Glomerular visceral epithelial cell (primary cell): ENCODE results near the gene NKAIN2.
A peak's percentile ranks its signal among the peaks of the same experiment; 100 is the strongest.

ENCODE experiments used
- DNase-seq: peaks from one replicate; pipeline ENCODE4 v3.0.0-alpha.2; 2016; ENCODE audit errors: extremely low spot score

NKAIN2 gene

DNA sequence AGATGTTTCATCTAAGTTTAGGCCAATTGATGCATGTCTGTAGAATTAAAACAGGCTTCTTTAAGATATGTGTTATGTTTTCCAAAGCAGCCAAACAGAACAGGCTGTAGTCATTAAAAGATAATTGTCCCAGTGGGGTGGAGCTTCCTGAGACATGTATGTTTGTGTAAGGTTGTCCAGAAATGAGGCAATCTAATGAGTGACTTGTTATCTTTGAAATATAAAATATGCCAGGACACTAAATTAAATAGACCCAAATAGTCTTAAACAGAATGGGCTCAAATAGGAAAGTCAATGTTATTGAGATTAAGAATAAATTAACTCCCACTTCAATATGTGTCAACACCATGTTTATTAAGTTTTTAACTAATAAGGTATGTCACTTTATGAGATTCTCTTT, 953.9 kb downstream of the NKAIN2 start:
- DNase-seq = no peak

DNA sequence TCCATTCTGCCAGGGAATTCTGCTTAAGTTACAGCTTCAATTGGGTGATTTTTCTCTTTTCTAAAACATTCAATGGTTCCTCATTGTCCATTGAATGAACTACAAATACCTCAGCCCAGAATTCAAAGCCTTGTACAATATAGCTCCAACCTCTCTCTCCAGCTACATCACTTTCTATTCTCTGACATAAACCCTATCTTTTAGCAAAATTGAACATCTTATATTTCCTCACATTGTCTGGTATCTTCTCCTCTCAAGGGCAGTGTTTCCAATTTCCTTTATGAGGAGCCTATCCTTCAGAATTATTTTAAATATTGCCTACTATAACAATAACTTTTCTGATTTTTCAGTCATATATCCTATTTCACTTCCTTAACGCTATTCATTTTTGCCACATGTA, 955.0 kb downstream of the NKAIN2 start:
- no peak for DNase-seq

DNA sequence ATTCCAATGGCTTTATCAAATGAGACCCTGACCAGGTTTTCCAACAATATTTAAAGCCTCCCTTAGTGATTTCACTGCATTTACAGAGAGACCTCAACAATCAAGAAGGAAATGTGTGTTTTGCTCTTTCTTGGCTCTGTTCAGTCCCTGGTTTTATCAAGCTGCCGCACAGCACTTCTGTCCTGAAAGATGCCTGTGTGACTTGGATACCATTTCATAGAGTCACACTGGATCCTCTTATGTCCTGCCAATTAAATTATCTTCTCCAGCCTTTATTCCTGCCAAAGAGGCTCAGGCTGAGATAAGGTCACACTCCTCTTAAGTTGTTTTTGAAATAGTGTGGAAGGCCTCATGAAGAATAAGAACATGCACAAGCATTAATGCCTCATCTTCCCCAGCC, 961.6 kb downstream of the NKAIN2 start:
- DNase-seq = no peak

DNA sequence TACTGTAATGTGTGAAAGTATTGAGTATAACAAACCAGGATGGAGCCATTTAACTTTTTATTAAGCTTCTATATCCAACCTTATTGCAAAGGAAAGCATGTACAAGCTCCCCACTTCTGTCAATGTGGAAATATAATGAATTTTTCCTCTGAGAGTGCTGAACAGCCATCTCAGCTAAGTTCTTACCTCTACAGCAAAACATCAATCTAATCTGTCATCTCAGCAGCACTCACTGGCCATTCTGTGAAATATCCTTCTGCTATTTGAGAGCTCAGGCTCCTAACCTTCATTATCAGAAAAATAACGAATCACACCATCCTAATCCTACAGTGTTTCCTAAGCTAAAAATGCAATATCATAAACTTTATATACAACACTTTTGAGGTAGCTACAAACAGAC, 964.6 kb downstream of the NKAIN2 start:
- DNase-seq = no peak

DNA sequence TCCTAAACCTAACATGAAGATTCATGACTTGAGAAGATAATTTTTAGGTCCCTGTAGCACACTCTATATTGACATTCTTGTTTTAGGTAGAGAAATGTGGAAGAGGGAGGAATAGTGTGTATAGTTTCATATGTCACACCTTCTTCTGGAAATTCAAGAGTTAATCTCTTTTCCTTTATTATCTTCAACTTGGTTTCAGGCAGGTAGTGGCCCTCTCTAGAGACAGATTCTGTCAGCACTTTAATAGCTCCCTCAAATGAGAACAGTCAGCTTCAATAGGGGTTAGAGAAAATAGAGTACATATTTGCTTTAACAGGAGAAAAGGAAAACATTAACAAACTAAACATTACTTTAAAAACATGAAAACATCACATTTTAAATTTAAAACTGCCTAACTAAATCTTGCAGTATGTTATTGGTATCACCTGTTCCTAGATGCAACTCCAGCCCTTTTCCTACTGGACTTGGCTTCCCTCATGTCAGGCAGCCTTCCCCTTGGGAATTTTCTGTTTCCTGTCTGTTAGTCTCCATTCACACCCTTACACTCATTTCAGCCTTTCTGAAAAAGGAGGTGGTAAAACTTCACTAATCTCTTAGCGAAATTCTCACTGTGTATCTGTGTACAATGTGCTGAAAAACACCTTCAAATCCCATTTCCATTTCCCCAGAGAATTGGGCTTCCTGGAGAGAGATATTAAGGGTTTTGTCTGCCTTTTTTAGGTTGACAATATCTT, 966.3 kb downstream of the NKAIN2 start:
- DNase-seq = no peak

DNA sequence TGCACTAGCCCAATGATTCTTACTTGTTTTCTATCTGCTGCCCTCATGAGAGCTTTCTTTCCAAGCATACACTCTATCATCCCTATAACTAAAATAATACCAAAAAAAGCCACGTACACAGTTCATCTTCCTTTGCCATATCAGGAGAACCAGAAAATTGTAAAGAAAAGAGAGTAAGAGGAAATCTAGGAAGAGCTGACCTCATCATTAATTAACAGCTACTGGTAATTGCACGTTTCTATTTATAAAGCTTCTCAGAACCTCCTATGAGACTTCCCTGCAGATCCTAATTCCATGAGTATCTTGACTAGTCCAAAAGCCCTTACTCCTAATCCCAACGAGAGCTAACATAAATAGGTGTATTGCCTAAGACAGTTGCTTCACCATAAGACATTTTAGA, 967.1 kb downstream of the NKAIN2 start:
- DNase-seq = no peak

DNA sequence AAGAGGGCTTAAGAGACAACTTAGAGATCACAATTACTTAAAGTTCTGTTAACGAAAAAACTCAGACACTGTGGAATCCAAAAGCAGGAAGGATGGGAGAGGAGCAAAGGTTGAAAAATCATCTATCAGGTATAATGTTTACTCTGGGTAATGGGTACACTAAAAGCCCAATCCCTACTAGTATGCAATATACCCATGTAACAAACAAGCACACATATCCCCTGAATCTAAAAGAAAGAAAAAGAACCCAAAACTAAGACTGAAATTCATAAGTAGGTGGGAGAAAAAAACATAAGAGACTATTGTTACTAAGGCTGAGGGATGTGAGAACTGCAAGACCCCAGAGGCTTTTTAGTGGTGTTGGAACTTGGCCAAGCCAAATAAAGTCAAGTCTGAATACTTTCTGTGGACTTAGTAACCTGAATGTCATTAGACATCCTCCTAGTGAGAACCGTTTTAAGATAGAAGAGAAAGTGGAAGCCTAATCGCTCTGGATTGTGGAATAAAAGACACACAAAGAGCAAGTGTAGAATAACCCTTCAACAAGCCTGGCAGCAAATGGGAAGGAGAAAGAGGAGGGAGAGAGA, 969.2 kb downstream of the NKAIN2 start:
- DNase-seq = no peak

DNA sequence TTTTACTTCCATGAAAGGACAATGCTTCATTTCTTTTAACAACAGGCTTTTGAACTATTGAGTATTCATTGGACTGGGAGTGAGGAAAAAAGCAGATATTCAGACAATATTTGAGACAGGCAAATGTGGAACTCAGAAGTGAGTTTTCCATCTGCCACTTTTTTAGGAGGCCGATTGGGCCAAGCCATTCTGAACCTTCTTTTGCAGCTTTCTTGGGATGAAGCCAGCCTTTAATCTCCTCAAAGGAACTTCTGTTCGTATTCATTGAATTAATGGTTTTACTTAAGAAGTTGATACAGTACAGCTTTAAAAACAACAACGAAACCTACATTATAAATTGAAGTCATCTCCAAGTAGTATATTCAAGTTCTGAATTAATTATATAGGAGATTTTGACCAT, 971.5 kb downstream of the NKAIN2 start:
- DNase-seq = no peak

DNA sequence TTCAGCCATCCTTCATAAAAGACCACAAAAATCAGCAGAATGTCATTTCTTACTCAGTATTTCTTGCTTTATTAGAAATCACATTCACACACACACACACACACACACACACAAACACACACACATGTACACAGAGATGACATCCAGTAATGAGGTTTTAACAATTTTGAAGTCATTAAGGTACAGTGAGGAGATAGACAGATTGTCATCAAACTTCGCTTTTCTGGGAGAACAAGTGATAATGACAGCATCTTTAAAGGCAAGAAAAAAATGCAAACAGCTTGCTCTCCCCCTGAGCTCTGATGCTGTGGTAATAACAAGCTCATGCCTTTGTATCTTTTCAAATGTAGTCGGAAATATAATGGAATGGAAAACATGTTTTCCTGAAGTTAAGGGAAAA, 974.2 kb downstream of the NKAIN2 start:
- no peak for DNase-seq

DNA sequence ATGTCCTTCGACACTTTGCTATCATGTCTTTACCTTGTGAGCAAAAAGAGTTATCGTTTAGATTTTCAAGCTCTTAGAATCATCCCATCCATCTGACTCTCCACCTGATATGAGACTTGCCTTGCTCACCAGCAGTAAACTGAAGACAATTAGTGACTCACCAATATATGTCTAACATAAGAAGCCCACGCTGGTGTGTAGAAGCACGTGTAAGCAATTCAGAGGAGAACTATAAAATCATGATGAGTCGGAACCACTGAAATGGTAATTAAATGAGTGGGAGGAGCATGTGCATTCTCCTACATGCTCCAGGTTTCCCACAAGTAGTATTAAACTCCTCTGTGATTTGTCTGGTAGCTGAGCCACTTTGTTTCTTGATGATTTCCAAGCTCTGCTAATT, 977.0 kb downstream of the NKAIN2 start:
- DNase-seq = peak; percentile 12

DNA sequence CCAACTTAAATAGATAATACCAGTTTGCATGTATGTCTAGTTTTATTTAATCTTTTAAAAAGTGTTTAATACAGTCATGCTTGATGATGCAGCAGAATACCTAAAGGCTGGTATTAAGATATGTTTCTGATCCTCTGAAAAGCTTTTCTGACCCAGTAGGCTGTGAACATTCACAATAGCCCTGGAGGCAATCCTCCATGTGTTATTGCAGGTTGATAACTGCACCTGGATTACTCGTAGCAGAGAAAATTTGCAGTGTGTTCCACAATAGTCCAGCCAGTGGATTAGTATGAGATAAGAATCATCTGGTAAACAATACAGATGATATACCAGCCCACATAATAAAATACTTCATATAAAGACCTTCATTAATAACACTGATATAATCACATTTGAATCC, 979.7 kb downstream of the NKAIN2 start:
- no peak for DNase-seq

DNA sequence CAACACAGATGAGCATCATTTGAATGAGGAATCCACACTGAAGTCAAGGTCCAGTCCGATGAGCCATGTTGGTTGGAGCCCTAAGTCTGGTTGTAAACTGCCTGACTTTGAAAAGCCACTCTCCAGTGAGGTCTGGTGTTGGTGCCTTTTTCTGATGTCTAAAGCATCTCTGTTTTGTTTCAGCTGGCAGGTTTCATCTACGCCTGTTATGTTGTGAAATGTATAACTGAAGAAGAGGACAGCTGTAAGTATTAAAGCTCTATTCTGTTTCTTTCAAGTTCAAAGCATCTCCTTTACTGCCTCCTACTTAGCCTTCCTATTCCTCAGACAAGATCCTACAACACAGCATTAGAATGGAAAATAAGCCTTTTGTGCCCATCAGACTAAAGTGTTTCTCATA, 987.5 kb downstream of the NKAIN2 start:
- DNase-seq = no peak

DNA sequence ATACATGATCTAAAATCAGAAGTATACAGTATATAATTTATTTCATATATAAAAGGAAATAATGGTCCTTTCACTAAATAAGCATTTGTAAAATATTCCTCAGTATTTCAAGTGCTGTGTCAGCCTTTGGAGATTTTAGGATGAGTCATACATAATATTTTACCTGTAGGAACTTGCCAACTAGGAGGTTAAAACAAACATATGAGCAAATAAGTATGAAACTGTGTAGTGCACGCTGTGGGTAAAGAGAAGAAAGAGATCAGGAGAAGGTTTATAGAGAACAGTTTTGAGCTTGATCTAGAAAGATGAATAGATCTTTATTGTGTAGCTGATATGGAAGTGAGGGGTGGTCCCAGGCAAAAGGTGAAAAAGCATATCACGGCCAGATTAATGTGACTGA, 988.7 kb downstream of the NKAIN2 start:
- no peak for DNase-seq

DNA sequence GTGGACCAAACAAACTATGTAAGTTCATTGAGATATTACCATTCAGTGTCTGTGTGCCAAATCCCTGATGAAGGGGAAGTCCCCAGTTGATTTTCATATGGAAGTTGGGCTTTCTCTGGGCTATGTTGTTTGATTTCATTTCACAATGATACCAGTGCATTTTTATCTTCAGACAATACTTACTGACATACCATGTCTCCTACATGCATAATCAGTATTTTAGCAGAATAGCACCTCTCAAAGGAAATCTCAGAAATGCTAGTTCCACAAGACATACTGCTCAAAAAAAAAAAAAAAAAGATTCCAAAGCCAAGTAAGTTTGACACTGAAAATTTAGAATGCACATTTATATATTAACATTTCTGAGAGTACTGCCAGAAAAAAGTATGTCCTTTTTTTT, 989.7 kb downstream of the NKAIN2 start:
- no peak for DNase-seq

DNA sequence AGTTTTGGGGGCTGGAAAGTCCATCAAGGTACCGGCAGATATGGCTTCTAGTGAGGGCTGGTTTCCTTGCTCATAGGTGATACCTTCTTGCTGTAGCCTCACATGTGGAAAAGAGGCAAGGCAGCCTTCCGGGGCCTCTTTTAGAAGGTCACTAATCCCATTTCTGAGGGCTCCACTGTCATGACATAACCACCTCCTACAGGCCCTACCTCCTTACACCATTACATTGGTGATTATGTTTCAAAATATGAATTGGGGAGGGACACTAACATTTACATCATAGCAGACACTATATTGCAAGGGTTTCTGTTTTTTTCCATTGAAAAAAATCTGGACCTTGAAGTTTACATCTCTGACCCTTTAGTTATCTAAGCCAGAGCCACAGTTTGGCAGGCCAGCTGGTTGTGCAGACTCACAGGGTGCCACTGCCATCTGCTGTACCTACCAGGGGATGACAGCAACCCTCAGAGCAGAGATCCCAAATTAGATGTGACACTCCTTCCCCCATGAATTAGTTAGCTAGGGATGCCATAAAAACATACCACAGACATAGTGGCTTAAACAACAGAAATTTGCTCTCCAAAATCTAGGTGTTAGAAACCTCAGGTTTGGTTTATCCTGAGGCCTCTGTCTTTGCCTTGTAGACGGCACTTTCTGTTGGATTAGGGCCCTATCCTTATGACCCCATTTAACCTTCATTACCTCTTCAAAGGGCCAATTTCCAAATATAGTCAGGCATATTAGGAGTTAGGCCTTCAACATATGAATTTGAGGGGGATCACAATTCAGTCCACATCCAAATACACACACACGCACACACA, 992.2 kb downstream of the NKAIN2 start:
- DNase-seq = peak; percentile 23

DNA sequence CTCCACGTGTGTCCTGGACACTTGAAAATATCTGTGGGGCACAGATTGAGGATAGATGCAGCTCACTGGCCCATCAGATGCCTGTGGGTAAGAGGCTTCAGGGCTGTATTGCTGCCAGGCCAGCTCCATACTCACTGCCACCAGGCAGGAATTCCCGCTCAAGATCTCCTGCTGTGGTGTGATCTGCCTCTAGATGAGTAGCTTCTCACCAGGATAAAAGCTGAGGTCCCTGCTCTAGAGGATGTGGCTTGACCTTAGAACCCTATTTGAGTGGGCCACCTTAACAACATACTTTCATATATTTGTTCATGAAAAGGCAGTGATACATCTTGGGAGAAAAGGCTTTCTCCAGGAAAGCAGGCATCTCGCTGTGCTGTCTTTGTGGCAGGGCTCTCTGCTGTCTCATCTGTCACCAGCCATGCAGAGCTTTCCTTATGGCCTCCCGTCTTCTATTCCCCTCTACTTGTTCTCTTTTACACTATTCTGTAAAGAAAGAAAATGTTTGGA, 992.9 kb downstream of the NKAIN2 start:
- peak; percentile 6 for DNase-seq

DNA sequence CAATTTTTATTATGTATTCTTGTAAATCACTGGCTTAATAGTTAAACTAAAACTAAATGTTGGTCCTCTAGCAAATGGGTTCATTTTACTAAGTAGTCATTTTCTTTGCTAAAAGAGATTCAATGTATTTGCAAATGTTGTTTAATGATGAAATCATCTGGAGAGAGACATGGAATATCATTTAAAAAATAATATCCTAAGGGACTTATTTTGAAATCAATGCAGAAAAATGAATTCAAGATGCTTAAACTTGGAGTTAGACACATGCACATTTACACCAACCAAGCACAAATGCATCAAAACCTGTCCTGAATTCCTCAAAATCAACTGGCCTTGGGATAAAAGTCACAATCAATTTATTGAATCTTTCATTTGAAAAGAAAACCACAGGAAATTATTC, 993.6 kb downstream of the NKAIN2 start:
- DNase-seq = no peak

DNA sequence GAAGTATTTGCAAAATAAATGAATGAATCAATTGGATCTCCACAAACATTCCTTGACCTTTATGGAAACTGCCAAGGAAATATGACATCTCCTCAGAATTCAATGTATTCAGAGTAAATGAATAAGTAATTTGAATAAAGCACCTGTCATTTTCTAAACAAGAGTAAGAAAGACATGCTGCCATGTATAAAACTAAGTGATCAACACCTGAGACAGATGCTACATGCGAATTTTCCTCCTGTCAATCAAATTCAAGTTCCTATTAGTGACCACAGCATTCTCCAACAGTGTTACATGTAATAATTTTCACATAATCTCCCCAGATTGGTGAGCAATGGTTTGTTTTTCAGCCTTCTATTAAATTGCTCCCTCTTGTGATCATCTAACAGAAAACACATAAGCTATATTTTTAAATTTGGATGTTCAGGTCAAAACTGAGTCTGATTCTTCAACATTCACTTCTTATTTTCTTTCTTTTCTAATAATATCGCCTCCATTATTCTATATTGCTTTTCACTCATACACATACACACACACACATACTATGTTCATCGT, 995.4 kb downstream of the NKAIN2 start:
- DNase-seq = no peak

DNA sequence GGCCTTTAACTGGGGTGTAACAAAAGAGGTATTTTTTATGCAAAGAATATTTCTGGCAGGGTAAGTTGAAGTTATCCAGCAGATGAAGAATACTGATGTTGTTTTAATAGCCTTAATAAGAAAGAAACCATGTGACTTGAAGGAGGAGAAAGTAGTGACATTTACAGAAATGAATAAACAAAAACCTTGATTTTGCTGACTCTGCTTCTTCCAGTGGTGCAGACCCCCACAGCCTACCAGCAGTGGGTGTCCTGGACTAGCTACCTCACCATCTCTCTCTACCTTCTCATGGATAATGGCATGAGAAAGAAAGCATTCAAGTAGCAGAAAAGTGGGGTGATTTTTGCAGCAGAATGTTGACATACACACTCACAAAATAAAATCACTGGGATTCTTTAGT, 996.0 kb downstream of the NKAIN2 start:
- no peak for DNase-seq

DNA sequence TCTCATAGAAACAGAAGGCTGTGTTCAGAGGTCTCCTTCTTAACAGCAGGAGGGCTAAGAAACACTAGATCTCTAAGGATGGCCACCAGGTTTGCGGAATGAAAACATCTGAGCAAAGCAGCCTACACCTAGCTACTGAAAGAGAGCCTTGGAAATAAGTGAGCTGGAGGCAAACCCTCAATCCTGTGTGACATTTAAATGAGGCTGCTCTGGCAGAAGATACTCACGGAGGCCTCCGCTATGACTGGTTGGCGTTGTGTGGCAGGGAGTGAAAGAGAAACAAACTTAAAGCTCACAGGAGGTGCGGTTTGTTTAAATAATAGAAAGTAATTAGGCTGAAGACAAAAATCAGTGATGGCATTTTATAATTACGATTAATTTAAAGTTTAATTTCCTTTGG, 996.6 kb downstream of the NKAIN2 start:
- no peak for DNase-seq

DNA sequence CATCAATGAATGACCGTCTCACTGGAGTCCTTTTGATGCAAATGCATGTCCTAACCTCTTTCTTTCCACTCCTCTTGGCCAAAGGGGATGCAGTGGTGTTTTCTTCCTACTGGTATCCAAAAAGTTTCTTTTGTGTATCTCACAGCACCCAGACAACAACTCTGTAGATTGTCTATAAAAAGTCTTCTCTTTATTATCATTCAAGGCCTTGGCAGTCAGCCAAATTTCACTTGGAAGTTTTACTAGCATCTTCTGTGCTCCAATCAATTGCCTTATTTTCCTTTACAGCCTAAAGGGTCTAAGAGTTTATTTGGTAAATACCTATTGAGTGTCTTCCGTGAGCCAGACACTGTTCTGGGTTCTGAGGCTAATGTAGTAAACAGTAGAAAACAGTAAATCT, 1008.4 kb downstream of the NKAIN2 start:
- DNase-seq = no peak

DNA sequence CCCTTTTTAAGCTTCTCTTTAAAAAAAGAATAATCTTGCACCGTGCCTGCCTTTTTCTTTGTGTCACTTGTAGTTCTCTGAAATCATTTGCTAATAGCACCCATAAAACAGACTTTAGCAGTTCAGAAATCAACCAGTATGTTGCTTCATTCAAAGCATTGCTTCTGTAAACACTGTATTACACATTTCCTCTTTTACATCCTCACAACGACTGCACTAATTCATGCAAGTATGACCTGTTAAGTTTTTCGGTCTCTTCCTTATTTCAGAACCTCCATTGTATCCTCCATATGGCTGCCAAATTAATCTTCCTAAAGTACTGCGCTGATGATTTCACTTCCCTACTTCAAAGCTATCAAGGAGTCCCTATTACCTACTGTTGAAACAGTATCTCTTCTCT, 1015.7 kb downstream of the NKAIN2 start:
- DNase-seq = no peak

DNA sequence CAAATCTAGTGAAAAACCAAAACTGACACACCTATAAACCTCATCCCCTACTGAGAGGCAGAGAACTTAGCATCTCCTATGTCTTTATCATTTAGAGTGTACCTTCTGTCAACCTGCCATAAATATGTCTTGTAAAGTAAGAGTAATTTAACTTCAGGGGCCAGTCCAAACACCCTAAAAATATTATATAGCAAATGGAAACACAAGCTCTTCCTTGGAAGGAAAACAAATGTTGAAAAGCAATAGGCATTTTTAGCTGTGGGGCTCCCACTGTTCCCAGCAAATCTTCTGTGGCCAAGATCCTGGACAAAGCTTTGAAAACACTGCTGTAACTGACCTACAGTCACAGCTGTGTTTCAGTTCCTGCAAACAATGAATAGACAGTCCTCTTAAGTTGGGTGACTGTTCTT, 1018.5 kb downstream of the NKAIN2 start:
- no peak for DNase-seq
